GM12874 (cell line): ENCODE measurements around the gene PLCH1.

Experiments used
- CTCF ChIP-seq: IDR thresholded peaks from 2 replicates; pipeline ENCODE4 v1.5.1; 2011; ENCODE audit warnings: low read depth, mild to moderate bottlenecking, control low read depth, low read length, moderate library complexity; ENCODE audit not compliant: insufficient read depth

Gene PLCH1

GRCh38 chr3:155342344-155342743 is 402.5 kb downstream of the PLCH1 start:
- no peak for TF ChIP-seq CTCF

GRCh38 chr3:155339052-155339451 is 405.8 kb downstream of the PLCH1 start:
- TF ChIP-seq CTCF, result no peak

- no peak for TF ChIP-seq CTCF
Measured at GRCh38 chr3:155335724-155336354, 409.0 kb downstream of the PLCH1 start.

GRCh38 chr3:155334914-155335723 is 409.8 kb downstream of the PLCH1 start:
- TF ChIP-seq CTCF, result no peak

- TF ChIP-seq CTCF, result no peak
Measured at GRCh38 chr3:155334215-155334913, 410.5 kb downstream of the PLCH1 start.

GRCh38 chr3:155332716-155333115 is 412.2 kb downstream of the PLCH1 start:
- TF ChIP-seq CTCF, result no peak

GRCh38 chr3:155331078-155331477 is 413.8 kb downstream of the PLCH1 start:
- no peak for TF ChIP-seq CTCF
